NCI-H345 treated with DMSO at 0.1 percent for 48 hours (cell line): ENCODE results near the gene CTNNBIP1.
A peak's percentile ranks its signal among the peaks of the same experiment; 100 is the strongest.

ENCODE experiments used
- DNase-seq: peaks from one replicate; lab custom pipeline; 2025; ENCODE audit not compliant: unreplicated experiment; lab: John Stamatoyannopoulos, UW

CTNNBIP1 gene

DNA sequence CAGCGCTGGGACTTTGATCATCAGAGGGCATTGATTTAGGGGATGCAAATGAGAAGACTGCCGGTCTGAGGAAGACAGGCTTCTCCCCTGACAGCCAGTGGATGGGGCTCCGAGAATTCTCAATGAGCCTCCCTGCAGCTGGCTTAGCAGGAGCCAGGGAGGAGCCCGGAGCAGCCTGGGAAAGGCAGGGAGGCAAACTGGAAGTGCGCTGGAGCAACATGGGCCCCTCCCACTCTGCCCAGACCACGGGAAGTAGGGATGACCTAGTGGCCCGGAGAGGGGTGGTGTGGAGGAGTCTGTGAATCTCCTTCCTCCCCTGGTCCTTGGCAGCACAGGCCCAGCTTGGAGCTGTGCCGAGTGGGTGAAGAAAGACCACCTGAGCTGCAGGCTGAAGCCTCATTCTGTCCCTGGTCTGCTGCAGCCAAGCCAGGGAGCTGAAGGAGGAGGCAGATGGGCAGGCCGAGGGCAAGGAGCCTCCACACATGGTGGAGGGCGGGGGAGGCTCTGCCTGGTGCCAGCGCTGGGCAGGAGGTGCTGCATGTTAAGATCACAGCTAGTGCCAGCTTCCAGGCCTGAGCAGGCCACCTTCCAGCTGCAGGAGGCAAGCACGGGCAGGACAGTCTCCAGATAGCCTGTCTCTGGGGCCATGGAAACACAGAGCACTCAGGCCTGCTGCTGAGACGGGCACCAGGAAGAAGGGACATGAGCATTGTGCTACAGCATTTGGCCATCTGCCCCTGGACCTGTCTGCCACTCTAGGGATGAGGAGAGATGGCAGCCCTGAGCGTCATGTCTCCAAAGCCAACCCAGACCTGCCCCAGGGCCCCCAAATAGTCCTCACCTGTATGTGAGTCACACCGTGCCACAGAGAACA, 74.1 kb downstream of the CTNNBIP1 start:
- DNase-seq: no peak

DNA sequence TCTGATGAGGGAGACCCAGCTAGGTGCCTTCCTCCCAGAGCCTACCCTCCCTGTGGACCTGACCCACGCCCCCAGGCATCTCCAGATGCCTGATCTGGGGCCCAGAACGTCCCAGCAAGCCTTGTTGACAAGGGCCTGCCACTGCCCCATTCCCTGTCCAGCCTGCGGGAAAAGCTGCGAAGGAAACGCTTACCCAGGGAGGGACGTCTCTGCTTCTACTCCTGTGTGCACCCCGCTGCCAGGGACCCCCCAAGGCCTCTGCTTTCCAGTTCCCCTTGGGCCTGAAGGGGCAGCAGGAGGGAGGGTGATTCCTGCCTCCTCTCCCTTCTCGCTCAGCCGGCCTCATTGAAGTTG, 74.7 kb downstream of the CTNNBIP1 start:
- no peak for DNase-seq

DNA sequence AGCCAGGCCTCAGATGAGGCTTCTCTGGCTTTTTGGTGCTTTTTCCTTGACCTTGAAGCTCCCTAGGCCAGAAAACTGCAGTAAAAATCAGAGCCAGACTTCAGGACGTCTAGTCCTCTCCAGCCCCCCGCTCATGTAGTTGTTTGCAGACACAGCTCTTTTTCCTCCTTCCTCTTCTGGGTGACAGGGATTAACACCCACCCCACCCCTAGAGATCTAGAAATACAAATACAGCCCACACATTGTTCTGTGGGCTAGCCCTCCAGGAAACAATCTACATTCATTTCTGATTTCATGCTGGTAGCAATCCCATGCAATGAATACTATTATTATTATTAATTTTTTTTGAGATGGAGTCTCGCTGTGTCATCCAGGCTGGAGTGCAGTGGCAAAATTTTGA, 76.4 kb downstream of the CTNNBIP1 start:
- no peak for DNase-seq

DNA sequence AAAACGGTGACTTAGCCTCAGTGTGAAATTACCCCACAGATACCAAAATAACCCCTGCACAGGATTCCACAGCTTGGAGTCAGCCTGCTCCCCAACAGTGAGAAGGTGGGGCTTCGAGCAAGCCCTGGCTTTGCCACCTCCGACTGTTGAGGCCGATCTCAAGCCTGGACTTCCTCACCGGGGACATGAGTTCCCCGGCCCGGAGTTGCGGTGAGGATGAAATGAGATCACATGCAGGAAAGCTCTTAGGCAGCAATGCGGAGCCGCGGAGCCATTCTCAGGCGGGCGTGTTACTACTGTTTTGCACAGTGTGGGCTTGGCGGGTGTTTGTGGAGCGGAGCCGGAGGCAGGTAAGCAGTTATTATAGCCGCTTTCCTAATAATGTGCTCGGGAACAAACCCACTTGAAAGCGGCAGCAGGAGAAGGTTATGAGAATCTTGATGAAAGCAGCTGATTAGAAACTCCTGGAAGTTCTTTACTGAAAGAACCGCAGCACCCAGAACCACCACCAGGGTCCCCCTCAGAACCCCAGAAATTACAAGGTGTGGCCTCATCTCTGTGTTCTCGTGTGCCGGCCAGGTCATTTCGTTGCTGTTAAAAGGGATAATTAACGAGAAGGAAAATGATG, 82.4 kb downstream of the CTNNBIP1 start:
- DNase-seq: no peak

DNA sequence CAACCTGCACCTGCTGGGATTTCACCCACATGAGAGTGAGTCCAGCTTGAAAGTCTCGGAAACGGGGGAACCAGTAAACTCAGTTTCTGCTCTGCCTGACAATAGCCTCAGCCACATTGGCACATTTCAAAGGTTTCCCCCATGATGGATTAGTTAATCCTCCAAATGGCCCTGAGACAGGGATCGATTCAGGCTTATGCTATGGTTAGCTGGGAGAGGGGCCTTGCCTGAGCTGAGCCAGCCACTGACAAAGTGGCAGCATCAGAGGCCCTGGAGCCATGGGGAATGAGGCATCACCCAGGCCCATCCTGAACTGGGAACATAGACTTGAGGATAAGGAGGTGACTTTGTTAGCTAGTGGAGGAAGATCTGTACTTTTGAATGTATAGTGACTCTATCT, 83.5 kb downstream of the CTNNBIP1 start:
- DNase-seq: no peak

DNA sequence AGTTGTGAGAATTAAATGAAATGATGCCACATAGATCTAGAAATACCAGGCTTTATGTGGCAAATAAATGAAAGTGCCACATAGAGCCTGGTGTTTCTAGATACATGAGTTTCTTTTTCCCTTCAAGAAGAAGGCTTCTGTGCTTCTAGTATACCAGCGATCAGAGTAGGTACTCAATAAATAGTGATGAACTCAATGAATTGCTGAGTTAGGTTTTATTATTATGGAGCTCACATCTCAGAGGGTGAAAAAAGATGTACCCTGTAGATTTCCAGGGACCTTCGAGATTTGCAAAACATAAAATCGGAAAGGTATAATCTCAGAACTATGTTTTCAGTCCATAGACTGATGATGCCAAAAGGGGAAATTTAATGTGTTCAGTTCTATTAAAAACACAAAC, 84.0 kb downstream of the CTNNBIP1 start:
- DNase-seq: no peak

DNA sequence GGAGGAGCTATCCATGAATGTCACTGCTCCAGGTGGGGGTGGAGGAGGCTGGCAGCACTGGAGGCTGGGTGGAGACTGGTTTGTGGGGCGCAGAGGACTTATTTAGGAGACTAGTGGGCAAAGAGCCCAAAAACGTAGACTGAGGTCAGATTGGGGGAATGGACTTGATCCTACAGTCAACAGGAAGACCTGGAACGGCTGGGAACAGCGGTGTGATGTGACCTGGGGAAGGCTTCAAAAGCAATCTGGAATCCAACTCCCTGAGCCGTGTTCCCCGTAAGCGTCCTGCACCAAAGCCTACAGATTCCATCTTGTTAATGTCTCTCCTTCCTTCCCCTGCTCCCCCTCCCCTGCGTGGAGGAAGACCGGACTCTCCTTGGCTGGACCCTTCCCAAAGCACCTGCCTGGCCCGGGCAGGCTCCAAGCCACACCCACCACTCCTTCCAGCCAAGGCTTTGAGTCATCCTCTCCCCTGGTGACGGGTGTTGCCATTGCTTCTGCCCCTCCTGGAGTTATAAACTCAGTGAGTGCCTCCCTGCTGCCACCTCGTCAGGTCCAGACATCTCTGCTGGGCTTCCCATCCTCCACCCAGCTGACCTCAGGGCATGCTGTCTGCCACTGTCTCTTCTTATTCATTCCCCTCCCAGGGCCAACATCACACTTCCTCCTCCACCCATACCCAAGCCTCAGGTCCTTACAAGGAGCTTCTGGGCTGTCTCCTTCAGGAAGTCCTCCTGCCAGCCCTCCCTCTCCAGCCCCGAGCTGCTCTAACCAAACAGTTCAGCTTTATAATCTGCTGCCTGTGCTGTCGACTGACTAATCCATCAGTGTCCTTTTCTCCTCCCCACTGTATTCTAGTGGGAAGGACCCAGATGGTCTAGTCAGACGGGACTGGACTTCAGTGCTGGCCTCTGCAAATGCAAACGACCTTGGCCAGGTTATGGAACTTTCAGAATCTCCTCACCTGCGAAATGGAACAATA, 84.7 kb downstream of the CTNNBIP1 start:
- peak; percentile 23 for DNase-seq

DNA sequence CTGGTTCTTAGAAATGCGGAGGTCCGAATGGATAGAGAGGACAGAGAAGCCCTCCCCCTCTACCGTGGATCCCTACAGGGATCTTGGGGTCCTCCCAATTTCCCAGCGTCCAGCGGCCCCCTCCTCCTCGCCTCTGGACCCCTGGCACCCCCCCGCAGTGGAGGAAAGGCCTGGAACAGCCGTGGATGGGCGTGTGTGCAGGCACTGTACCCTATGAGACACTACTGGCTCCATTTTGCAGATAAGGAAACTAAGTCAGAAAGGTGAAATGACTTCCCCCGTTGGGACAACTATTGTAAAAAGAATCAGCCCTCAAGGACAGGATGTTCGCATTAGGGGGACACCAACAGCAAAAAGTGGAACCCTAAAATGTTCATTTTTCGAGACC, 85.4 kb downstream of the CTNNBIP1 start:
- DNase-seq: no peak

DNA sequence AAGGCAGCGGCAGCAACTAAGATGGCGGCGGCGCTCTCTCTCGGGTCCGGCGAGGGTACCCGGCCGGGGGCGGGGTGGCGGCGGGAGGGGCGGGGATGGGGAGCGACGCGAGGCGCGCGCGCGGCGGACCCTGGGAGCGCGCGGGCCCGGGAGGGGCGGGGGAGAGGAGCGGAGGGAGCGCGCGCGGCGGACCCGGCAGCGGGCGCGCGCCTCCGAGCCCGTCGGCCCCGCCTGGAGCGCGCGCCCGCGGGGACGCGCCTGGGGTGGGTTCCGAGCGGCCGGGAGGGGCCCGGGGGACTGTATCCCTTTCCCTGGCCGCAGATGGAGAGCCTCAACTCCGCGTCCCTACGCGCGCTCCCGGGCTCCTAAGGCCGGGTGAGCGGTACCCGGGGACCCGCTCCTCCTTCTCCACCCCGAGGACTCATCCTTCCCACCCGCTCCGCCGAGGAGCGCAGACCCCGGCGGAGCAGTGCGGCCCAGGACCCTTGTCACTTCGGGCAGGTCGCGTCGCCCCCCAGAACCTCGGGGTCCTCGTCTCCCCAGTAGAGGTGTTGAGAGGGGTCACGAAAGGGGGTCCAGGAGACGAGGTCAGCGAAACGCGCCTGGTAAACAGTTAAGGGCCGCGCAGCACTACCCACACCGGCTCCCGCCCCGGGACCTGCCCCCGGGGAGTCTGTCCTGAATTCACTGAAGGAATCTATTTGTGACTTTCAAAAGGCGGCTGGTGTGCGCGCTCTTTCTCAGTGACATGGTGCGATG, 85.9 kb downstream of the CTNNBIP1 start, which contains the start of gene CLSTN1:
CLSTN1 (minus strand) TSS at position 23 of the 759 bp plus-strand sequence. CDS start 232 bp downstream, outside the sequence.
- DNase-seq: peak; percentile 32

DNA sequence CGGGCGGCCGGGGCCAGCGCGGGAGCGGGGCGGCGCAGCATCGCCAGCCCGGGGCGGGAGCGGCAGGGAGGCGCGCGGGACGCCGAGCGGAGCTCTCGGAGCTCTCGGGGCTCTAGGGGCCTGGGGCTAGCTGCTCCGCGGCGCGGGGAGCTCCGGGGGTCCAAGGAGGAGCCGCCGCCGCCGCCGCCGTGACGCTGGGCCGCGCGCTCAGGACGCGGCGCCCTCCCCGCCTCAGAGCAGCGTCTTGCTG, 86.5 kb downstream of the CTNNBIP1 start:
- DNase-seq: no peak

DNA sequence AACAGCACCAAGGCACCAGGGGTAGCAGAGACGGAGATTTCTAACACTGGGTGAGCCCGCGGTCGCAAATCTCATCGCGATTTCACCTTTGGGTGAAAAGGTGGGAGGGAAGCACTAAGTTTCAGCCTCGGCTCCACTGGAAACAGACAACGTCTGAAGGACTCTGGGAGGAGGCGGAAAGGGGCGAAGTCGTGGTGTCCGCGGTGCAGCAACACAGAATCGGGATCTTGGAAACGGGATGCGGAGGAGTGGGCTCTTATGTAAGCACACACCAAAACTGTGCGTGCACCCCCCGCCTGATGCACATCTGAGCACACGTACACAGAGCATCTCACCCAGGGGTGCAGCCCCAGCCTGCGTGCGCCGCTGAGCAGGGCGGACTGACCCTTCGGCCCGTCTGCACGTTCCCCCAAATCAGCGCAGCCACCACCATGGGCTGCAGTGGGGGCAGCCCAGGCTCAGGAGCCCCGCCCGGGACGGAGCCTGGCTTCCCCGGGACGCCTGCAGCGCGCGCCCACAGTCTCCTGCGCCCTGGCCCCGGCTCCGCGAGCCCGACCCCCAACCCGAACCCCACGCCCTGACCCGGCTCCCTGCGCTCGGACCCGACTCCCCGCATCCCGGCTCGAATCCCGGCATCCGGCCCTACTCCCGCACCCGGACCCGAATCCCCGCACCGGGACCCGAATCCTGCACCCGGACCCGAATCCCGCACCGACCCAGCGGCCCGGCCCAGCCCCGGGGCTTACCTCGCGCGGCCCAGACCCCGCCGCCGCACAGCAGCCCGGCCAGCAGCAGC, 87.0 kb downstream of the CTNNBIP1 start:
- DNase-seq: no peak

DNA sequence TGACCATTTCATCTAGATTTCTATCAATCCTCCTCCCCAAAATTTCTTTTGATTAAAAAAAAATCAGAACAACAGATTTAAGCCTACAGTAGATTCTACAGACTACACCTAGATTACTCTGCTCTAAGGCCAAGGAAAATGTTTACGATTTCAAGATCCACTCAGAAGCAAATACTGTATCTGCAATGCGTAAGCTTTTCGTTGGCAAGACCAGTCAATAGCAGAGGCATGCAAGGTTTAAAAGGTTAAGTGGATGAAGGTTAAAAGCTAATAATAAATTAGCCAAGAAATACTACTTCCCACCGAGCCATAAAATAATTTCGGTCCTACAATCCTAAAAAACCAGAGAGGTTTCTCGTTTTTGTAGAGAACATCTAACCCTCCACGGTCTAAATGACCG, 87.6 kb downstream of the CTNNBIP1 start:
- DNase-seq: no peak

DNA sequence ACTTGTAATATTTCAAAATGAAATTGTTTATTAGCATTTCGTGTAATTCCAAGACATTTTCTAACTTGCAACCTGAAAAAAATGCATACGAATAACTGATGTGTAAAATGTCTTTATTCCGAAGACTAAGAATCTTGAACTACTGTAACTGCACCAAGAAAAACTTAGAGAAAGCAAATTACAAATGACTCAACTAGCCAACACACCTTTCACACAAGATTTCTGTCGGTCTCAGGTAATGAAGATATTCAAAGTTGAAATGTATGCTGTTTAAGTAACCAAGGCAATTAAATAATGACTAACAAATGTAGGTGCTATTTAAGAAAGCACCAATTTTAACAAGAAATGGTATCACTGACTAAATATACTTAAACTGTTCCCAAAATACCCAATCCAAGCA, 88.4 kb downstream of the CTNNBIP1 start:
- DNase-seq: no peak

DNA sequence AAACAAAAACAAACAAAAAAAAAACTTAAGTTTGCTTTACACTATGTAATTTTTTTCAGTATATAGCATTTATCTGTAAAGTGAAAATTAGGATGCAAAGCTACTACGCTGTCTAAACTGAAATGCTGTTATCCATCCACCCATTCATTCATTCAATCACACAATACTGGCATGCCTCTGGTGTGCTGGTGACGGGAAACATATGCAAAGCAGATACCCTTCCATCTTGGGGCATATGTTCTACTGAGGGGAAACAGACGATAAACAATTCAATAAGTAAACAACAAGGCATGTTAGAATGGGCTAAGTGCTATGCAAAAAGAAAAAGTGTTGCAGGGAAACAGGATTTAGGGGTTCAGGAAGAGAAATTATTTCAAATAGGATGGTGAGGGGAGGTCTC, 89.5 kb downstream of the CTNNBIP1 start:
- no peak for DNase-seq

DNA sequence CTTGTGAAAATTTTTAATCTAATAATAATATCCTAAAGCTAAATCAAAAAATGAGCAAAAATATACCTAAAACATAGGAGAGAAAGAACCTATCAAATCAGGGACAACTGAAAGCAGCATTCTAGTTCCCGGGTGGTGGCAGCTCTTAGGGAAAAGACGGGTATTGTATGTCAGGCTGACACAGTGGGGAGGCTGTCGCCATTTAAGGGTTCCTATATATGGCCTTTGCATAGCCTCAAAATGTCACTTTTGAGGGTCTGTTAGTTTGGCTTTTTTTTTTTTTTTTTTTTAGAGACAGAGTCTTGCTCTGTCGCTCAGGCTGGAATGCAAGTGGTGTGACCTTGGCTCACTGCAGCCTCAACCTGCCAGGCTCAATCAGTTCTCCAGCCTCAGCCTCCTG, 92.3 kb downstream of the CTNNBIP1 start:
- DNase-seq: no peak

DNA sequence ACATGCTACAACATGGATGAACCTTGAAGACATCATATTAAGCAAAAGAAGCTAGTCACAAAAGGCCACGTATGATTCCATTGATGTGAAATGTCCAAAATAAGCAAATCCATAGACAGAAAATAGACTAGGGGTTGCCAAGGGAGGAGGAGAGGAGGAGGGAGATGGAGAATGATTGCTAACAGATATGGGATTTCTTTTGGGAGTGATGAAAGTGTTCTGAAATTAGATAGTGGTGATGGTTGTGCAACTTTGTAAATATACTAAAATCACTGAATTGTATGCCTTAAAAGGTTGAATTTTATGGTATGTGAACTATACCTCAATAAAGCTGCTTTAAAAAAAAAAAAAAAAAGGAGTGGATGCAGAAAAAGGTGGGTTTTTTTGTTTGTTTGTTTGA, 93.9 kb downstream of the CTNNBIP1 start:
- no peak for DNase-seq

DNA sequence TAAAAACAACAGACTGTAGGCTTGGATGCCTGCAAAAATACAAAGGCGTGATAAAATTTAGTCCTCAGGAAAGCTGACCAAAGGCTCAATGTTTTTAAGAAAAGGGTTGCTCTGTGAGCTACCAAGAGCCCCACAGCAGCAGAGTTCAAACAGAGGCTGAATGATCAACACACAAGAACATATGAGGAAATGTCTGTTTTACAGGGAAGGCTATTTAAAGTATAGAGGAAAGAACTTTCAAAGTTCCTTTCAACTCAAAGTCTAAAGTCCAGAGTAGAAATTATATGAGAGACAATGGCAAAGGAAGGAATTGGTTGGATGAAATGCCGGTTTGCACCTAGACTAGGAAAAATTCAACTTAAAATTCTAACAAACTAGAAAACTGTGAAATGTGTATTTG, 94.9 kb downstream of the CTNNBIP1 start:
- no peak for DNase-seq

DNA sequence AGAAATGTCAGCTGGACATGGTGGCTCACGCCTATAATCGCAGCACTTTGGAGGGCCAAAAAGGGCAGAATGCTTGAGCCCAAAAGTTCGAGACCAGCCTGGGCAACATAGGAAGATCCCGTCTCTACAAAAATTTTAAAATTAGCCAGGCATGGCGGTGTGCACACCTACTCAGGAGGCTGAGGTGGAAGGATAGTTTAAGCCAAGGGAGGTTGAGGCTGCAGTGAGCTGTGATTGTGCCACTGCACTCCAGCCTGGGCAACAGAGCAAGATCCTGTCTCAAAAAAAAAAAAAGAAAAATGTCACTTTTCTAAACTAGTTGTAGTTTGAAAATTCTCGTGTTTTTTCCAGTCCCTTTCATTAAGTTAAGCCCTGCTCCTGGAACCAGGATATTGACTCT, 95.5 kb downstream of the CTNNBIP1 start:
- DNase-seq: no peak

DNA sequence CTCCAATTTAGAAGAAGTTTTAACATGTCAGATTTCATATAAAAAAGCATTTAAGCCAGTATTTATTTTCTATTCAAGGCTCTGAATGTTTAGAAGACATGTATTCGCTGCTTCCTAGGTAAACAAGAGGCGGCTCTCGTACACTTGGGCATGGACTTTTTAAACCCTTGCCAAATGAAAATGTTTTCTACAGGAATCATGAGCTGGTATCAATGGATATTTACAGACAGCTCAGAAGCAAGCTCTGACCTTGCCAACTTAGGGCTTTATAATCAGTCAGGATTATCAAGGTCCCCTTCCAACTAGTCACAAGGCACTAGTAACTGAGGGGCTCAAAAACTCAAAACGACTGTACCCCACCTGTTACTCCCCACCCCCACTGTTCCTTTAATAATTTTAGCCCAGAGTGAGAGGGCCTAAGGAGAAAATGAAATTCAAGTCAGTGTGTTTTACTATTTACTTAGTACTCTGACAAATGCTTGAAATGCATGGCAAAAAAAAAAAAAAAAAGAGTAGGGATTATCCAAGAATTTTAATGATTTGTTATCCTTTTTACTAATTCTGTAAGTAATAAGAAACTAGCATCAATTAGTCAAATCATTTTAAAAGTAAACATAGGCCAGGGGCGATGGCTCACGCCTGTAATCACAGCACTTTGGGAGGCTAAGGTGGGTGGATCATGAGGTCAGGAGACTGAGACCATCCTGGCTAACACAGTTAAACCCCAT, 98.7 kb downstream of the CTNNBIP1 start:
- no peak for DNase-seq

DNA sequence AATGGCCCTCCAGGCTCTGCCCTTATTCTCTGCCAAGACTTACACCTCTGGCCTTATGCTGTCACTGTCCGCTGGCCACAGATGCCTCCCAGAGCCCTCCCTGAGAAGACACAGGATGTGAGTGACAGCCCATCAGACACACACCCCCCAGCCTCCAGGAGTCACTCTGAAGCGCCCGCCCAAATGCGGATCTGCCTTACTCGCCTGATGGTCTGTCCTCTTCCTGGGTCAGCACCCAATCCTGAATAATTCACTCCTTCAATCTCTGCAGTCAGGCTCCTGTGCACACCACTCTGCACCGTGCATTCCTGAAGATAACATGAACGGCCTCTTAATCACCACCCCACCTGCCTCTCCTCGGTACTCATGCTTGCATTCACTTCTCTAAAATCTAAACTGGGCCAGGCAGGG, 101.0 kb downstream of the CTNNBIP1 start:
- no peak for DNase-seq
